SK-N-SH (cell line): Measurements from ENCODE around the gene POGZ. TPM values are rescaled to one million over a fixed set of nuclear protein-coding genes. Genes with fewer than 3 reads are reported as not detected.

Experiments used
- CTCF ChIA-PET: fragments of 300-600, 350-600 bp; formaldehyde crosslinking; extraction: SDS; loops from one replicate; lab custom pipeline; 2021; lab: Yijun Ruan, JAX
- POLR2A ChIA-PET: fragments of 350-600 bp; sonication (Branson Sonifier 250); formaldehyde crosslinking; extraction: SDS; loops from one replicate; lab custom pipeline; 2020; ENCODE audit warnings: antibody characterized with exemption, inconsistent platforms; lab: Yijun Ruan, JAX
- DNase-seq: peaks from one replicate; pipeline ENCODE4 v3.0.0; 2012
- H2AFZ ChIP-seq: fragments of 200-600 bp; sonication (generic); 2 replicates; pipeline ENCODE4 v1.8.1; 2016; ENCODE audit warnings: antibody characterized with exemption, mild to moderate bottlenecking, low read depth
- H3F3A ChIP-seq: fragments of 200-600 bp; sonication (generic); replicated peaks from 2 replicates; pipeline ENCODE3; 2016; ENCODE audit warnings: antibody characterized with exemption, mild to moderate bottlenecking; ENCODE audit not compliant: insufficient read depth
- H3K27ac ChIP-seq, 2 experiments: fragments of 200-500 bp in 1 of 2; fragments of 200-600 bp in 1 of 2; sonication (Bioruptor generic) in 1 of 2; sonication (generic), shearing (Covaris generic) in 1 of 2; 2 replicates each; pipeline versions ENCODE4 v1.5.1 to v1.6.1; 2014 to 2016; ENCODE audit warnings: low read depth in 2 of 2, inconsistent platforms in 1 of 2, low read length in 1 of 2, mild to moderate bottlenecking in 1 of 2, mixed read lengths in 1 of 2
- H3K27me3 ChIP-seq: fragments of 200-600 bp; sonication (generic), shearing (Covaris generic); 2 replicates; pipeline ENCODE4 v1.6.1; 2016; ENCODE audit warnings: mixed run types; ENCODE audit not compliant: insufficient read depth
- H3K36me3 ChIP-seq, 2 experiments: fragments of 200-500 bp in 1 of 2; fragments of 200-600 bp in 1 of 2; sonication (Bioruptor generic) in 1 of 2; sonication (generic) in 1 of 2; replicated peaks in 1 of 2; 2 replicates each; pipeline versions ENCODE3 to v1.5.1; 2014 to 2016; ENCODE audit warnings: low read length in 1 of 2, mild to moderate bottlenecking in 1 of 2; ENCODE audit not compliant: insufficient read depth in 2 of 2, control insufficient read depth in 1 of 2
- H3K4me1 ChIP-seq, 2 experiments: fragments of 200-500 bp in 1 of 2; fragments of 200-600 bp in 1 of 2; sonication (Bioruptor generic) in 1 of 2; sonication (generic), shearing (Covaris generic) in 1 of 2; 2 replicates each; pipeline versions ENCODE4 v1.5.1 to v1.6.1; 2014 to 2016; ENCODE audit warnings: low read depth in 1 of 2, low read length in 1 of 2, mixed run types in 1 of 2; ENCODE audit not compliant: insufficient read depth in 2 of 2, control insufficient read depth in 1 of 2
- H3K4me2 ChIP-seq: fragments of 200-600 bp; sonication (generic), shearing (Covaris generic); 2 replicates; pipeline ENCODE4 v1.6.1; 2017; ENCODE audit warnings: mixed run types
- H3K4me3 ChIP-seq, 2 experiments: fragments of 200-500 bp in 1 of 2; fragments of 200-600 bp in 1 of 2; sonication (Bioruptor generic) in 1 of 2; sonication (generic), shearing (Covaris generic) in 1 of 2; 2 replicates each; pipeline versions ENCODE4 v1.5.1 to v1.8.1; 2014 to 2016; ENCODE audit warnings: low read depth in 2 of 2, inconsistent platforms in 1 of 2, low read length in 1 of 2, mild to moderate bottlenecking in 1 of 2, mixed read lengths in 1 of 2, moderate library complexity in 1 of 2
- H3K79me2 ChIP-seq: fragments of 200-600 bp; sonication (generic); 2 replicates; pipeline ENCODE4 v1.8.1; 2017; ENCODE audit warnings: mild to moderate bottlenecking; ENCODE audit not compliant: insufficient read depth
- H3K9ac ChIP-seq: fragments of 200-600 bp; sonication (generic); 2 replicates; pipeline ENCODE4 v1.6.1; 2017; ENCODE audit warnings: mixed run types
- H3K9me2 ChIP-seq: fragments of 200-600 bp; sonication (generic); 2 replicates; pipeline ENCODE4 v1.6.1; 2017; ENCODE audit warnings: mixed run types
- H3K9me3 ChIP-seq: fragments of 200-600 bp; sonication (generic); 2 replicates; pipeline ENCODE4 v1.6.1; 2017; ENCODE audit warnings: mixed run types, mild to moderate bottlenecking, moderate library complexity
- H4K20me1 ChIP-seq: fragments of 200-600 bp; sonication (generic); 2 replicates; pipeline ENCODE4 v1.6.1; 2017; ENCODE audit warnings: mild to moderate bottlenecking, mixed run types; ENCODE audit not compliant: insufficient read depth
- CHD2 ChIP-seq: fragments of 150-350 bp; IDR thresholded peaks from 2 replicates; pipeline ENCODE4 v1.6.1; 2018; ENCODE audit warnings: low read length; ENCODE audit not compliant: partially characterized antibody
- EZH2phosphoT487 ChIP-seq: fragments of 200-600 bp; sonication (generic); IDR thresholded peaks from 2 replicates; pipeline ENCODE4 v1.6.1; 2017; ENCODE audit warnings: low read depth, mixed run types, mild to moderate bottlenecking, antibody characterized with exemption, moderate library complexity, borderline replicate concordance
- FOSL2 ChIP-seq: IDR thresholded peaks from 2 replicates; pipeline ENCODE4 v1.4.0; 2012; ENCODE audit warnings: low read depth, mild to moderate bottlenecking, moderate library complexity, borderline replicate concordance
- FOXM1 ChIP-seq: IDR thresholded peaks from 2 replicates; pipeline ENCODE4 v1.4.0; 2012; ENCODE audit warnings: low read depth, mild to moderate bottlenecking
- GATA2 ChIP-seq: sonication (generic); formaldehyde crosslinking; IDR thresholded peaks from 2 replicates; pipeline ENCODE4 v1.5.0; 2020; ENCODE audit warnings: mild to moderate bottlenecking, missing genetic modification reagents
- JUND ChIP-seq: IDR thresholded peaks from 2 replicates; pipeline ENCODE4 v1.4.0; 2012
- NRF1 ChIP-seq: IDR thresholded peaks from 2 replicates; pipeline ENCODE4 v1.6.1; 2012; ENCODE audit warnings: low read depth, mild to moderate bottlenecking, low read length
- RAD21 ChIP-seq: IDR thresholded peaks from 2 replicates; pipeline ENCODE4 v1.6.1; 2012; ENCODE audit warnings: mild to moderate bottlenecking, low read length
- REST ChIP-seq: IDR thresholded peaks from 2 replicates; pipeline ENCODE4 v1.6.1; 2012; ENCODE audit warnings: mild to moderate bottlenecking, low read depth, low read length, moderate library complexity
- RFX5 ChIP-seq: IDR thresholded peaks from 2 replicates; pipeline ENCODE4 v1.6.1; 2012; ENCODE audit warnings: mild to moderate bottlenecking, improper control_type of control experiment, low read length
- RXRA ChIP-seq: IDR thresholded peaks from 2 replicates; pipeline ENCODE4 v1.4.0; 2012; ENCODE audit warnings: low read depth, mild to moderate bottlenecking, borderline replicate concordance
- TAF1 ChIP-seq: IDR thresholded peaks from 2 replicates; pipeline ENCODE4 v1.6.1; 2012; ENCODE audit warnings: low read depth, mild to moderate bottlenecking, low read length, moderate library complexity, borderline replicate concordance
- TEAD4 ChIP-seq: IDR thresholded peaks from 2 replicates; pipeline ENCODE4 v1.4.0; 2012; ENCODE audit warnings: mild to moderate bottlenecking, borderline replicate concordance; ENCODE audit not compliant: insufficient read depth
- YY1 ChIP-seq: IDR thresholded peaks from 2 replicates; pipeline ENCODE4 v1.4.0; 2012; ENCODE audit warnings: low read depth, mild to moderate bottlenecking
- ZBTB33 ChIP-seq: IDR thresholded peaks from 2 replicates; pipeline ENCODE4 v1.4.0; 2012; ENCODE audit warnings: low read depth, borderline replicate concordance
- WGBS: methylation state at CpG from one replicate; pipeline ENCODE4 v1.1.6; 2017; ENCODE audit warnings: low lambda C conversion rate; 5-methylcytosine and 5-hydroxymethylcytosine counted together
- polyA plus RNA-seq, 3 experiments: library from polyadenylated mRNA; depleted of rRNA; stranded (reverse); fragments of >200 nt; gene quantifications; 2 replicates each; pipeline ENCODE4 v1.2.3, GENCODE V29; 2012
- TF ChIP-seq, protein P1 (sequence below): fragments of 150-350 bp; IDR thresholded peaks from 2 replicates; pipeline ENCODE4 v1.6.1; 2017; ENCODE audit warnings: antibody characterized with exemption, low read length, low read depth, borderline replicate concordance
- TF ChIP-seq, protein P2 (sequence below): fragments of 200-600 bp; sonication (generic); IDR thresholded peaks from 2 replicates; pipeline ENCODE4 v1.6.1; 2017; ENCODE audit warnings: antibody characterized with exemption, mild to moderate bottlenecking, moderate library complexity
- TF ChIP-seq, protein P3 (sequence below): IDR thresholded peaks from 2 replicates; pipeline ENCODE4 v1.4.0; 2012; ENCODE audit warnings: low read depth

Gene POGZ
- polyA plus RNA-seq, 1 of the 3 experiments (the other 2 are of a cell fraction) = 23.9 TPM

DNA sequence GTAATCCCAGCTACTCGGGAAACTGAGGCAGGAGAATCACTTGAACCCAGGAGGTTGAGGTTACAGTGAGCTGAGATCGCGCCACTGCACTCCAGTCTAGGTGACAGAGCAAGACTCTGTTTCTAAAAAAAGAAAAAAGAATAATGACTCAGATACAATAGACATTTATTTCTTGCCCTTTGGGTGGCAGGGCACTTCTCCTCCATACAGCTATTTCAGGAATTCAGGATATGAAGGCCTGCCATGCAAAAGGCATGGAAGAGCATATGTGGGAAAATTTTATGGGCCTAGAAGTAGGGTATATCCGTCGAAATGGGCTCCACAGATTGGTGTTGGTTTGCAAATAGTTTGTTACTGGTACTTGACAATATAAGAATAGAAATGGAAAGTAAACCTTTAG lies 20.2 kb upstream of the POGZ start:
- DNase-seq = no peak
- Histone ChIP-seq H3K9me3 (no peaks in the 10 kb centered on the region), H3K79me2 (no peaks in the 10 kb centered on the region), H3K4me1 (no peaks in the 10 kb centered on the region), H3K36me3 (no peaks in the 10 kb centered on the region), H3K9ac (no peak overlapping the region), H3F3A (peaks cover 3% of the 10 kb centered on the region), H3K4me2 (no peak overlapping the region), H2AFZ (no peak overlapping the region), H3K9me2 (no peaks in the 10 kb centered on the region), H4K20me1 (no peaks in the 10 kb centered on the region), H3K27ac (no peak overlapping the region), H3K27me3 (no peaks in the 10 kb centered on the region), H3K4me3 (no peak overlapping the region)
- ChIA-PET CTCF (no interaction called here), POLR2A (no interaction called here)
- WGBS = 67% methylated on average over 5 of the region's 5 CpGs
- no peak for TF ChIP-seq YY1
- TF ChIP-seq REST = no peak
- TF ChIP-seq GATA2 = no peak
- TF ChIP-seq, protein P1, sequence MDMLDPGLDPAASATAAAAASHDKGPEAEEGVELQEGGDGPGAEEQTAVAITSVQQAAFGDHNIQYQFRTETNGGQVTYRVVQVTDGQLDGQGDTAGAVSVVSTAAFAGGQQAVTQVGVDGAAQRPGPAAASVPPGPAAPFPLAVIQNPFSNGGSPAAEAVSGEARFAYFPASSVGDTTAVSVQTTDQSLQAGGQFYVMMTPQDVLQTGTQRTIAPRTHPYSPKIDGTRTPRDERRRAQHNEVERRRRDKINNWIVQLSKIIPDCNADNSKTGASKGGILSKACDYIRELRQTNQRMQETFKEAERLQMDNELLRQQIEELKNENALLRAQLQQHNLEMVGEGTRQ = no peak
- TF ChIP-seq, protein P2, sequence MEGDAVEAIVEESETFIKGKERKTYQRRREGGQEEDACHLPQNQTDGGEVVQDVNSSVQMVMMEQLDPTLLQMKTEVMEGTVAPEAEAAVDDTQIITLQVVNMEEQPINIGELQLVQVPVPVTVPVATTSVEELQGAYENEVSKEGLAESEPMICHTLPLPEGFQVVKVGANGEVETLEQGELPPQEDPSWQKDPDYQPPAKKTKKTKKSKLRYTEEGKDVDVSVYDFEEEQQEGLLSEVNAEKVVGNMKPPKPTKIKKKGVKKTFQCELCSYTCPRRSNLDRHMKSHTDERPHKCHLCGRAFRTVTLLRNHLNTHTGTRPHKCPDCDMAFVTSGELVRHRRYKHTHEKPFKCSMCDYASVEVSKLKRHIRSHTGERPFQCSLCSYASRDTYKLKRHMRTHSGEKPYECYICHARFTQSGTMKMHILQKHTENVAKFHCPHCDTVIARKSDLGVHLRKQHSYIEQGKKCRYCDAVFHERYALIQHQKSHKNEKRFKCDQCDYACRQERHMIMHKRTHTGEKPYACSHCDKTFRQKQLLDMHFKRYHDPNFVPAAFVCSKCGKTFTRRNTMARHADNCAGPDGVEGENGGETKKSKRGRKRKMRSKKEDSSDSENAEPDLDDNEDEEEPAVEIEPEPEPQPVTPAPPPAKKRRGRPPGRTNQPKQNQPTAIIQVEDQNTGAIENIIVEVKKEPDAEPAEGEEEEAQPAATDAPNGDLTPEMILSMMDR = no peak
- TF ChIP-seq, protein P3, sequence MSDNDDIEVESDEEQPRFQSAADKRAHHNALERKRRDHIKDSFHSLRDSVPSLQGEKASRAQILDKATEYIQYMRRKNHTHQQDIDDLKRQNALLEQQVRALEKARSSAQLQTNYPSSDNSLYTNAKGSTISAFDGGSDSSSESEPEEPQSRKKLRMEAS = no peak
- no peak for TF ChIP-seq CHD2
- no peak for TF ChIP-seq EZH2phosphoT487
- no peak for TF ChIP-seq ZBTB33
- TF ChIP-seq RFX5 = no peak
- no peak for TF ChIP-seq NRF1
- no peak for TF ChIP-seq JUND
- no peak for TF ChIP-seq TEAD4
- no peak for TF ChIP-seq RXRA
- no peak for TF ChIP-seq FOSL2
- no peak for TF ChIP-seq RAD21
- TF ChIP-seq TAF1 = no peak
- no peak for TF ChIP-seq FOXM1
